Sigmoid colon (tissue), 3 donors: ENCODE measurements around the gene SORCS2.

Experiments
- POLR2A ChIP-seq, 2 donors: fragments of 450-650 bp; IDR thresholded peaks; one replicate each; pipeline ENCODE4 v1.6.1; 2016; ENCODE audit warnings: antibody characterized with exemption in 2 of 2, mild to moderate bottlenecking in 2 of 2, moderate library complexity in 2 of 2
- TF ChIP-seq, protein P1 (sequence below), 4 experiments: fragments of 450-650 bp in 3 of 4; fragments of 200-600 bp in 1 of 4; IDR thresholded peaks; one replicate each; pipeline ENCODE4 v1.5.1; 2016 to 2019; ENCODE audit warnings: antibody characterized with exemption in 4 of 4, mild to moderate bottlenecking in 3 of 4, moderate library complexity in 2 of 4

GRCh38 chr4:7480423-7480822 lies 288.1 kb downstream of the SORCS2 start:
- TF ChIP-seq, protein P1, sequence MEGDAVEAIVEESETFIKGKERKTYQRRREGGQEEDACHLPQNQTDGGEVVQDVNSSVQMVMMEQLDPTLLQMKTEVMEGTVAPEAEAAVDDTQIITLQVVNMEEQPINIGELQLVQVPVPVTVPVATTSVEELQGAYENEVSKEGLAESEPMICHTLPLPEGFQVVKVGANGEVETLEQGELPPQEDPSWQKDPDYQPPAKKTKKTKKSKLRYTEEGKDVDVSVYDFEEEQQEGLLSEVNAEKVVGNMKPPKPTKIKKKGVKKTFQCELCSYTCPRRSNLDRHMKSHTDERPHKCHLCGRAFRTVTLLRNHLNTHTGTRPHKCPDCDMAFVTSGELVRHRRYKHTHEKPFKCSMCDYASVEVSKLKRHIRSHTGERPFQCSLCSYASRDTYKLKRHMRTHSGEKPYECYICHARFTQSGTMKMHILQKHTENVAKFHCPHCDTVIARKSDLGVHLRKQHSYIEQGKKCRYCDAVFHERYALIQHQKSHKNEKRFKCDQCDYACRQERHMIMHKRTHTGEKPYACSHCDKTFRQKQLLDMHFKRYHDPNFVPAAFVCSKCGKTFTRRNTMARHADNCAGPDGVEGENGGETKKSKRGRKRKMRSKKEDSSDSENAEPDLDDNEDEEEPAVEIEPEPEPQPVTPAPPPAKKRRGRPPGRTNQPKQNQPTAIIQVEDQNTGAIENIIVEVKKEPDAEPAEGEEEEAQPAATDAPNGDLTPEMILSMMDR (IDR thresholded peaks at IDR 0.05) = no peak
- TF ChIP-seq POLR2A (IDR thresholded peaks at IDR 0.05) = no peak
